Left hindlimb (tissue), 1 donor: Measurements from ENCODE around the gene ZNF554.
"Not testable (repeated sequence)": the region's sequence is repeated elsewhere in the genome, so short reads cannot be mapped to it uniquely, and the experiment has no call there.

Experiments used
- DNase-seq: peaks from one replicate; pipeline ENCODE4 v3.0.0-alpha.2; 2018

The ZNF554 gene

GRCh38 chr19:2872175-2872574 lies 52.5 kb downstream of the ZNF554 start:
- DNase-seq: not testable (repeated sequence)

DNA sequence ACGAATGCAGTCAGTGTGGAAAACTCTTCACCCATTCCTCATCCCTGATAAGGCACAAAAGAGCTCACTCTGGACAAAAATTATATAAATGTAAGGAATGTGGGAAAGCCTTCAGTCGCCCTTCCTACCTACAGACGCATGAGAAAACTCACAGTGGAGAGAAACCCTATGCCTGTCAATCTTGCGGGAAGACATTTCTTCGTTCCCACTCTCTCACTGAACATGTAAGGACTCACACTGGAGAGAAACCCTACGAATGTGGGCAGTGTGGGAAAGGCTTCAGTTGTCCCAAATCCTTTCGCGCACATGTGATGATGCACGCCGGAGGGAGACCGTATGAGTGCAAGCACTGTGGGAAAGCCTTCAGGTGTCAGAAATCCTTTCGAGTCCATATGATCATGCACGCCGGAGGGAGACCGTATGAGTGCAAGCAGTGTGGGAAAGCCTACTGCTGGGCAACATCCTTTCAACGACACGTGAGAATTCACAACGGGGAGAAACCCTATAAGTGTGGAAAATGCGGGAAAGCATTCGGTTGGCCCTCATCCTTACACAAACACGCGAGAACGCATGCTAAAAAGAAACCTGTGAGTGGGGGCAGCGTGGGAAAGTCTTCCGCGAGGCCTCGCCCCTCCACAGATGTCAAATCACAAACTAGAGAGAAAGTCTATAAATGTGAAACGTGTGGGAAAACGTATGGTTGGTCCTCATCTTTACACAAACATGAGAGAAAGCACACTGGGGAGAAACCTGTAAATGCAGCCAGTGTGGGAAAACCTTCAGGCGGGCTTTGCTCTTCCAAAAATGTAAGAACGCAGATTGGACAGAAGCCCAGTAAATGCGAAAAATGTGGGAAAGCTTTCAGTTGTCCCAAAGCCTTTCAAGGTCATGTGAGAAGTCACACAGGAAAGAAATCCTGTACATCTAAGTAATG lies 58.0 kb downstream of the ZNF554 start:
- DNase-seq: no peak

- no peak for DNase-seq
Observed at GRCh38 chr19:2883686-2884439, 64.2 kb downstream of the ZNF554 start.

DNA sequence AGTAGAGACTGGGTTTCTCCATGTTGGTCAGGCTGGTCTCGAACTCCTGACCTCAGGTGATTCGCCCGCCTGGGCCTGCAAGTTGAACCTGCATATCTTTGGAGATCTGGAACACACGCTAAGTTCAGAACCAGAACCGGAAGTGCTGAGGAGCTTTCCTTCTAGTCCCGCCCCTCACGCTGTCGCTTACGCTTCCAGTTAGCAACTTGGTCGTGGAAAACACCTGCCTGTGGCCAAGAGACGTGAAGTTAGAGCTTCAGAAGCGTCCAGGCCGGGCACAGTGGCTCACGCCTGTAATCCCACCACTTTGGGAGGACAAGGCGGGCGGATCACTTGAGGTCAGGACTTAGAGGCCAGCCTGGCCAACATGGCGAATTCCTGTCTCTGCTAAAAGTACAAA lies 66.1 kb downstream of the ZNF554 start:
- no peak for DNase-seq
